K562 (cell line): ENCODE results near the gene AGO4. TPM values are rescaled to one million over a fixed set of nuclear protein-coding genes. Genes with fewer than 3 reads are reported as not detected.

Experiments used
- BDP1 ChIP-seq: IDR thresholded peaks from 3 replicates; pipeline ENCODE4 v1.6.1; 2011; ENCODE audit not compliant: insufficient read length, insufficient read depth
- CBX5 ChIP-seq: IDR thresholded peaks from 2 replicates; pipeline ENCODE4 v1.6.1; 2014; ENCODE audit warnings: low read depth, borderline replicate concordance
- FIP1L1 ChIP-seq: fragments of 200-400 bp; formaldehyde crosslinking; IDR thresholded peaks from 2 replicates; pipeline ENCODE4 v1.6.1; 2018; ENCODE audit warnings: mild to moderate bottlenecking, low read depth, low read length; ENCODE audit not compliant: poor library complexity, severe bottlenecking
- GATAD2B ChIP-seq: fragments of 450-650 bp; IDR thresholded peaks from 2 replicates; pipeline ENCODE4 v1.6.1; 2017; ENCODE audit warnings: mild to moderate bottlenecking, borderline replicate concordance
- L3MBTL2 ChIP-seq: fragments of 450-650 bp; IDR thresholded peaks from 2 replicates; pipeline ENCODE4 v1.6.1; 2016; ENCODE audit warnings: mild to moderate bottlenecking, moderate library complexity
- MXI1 ChIP-seq: IDR thresholded peaks from 2 replicates; pipeline ENCODE4 v1.6.1; 2011; ENCODE audit warnings: low read depth, mild to moderate bottlenecking, improper control_type of control experiment, low read length
- OTX1 ChIP-seq: fragments of 450-650 bp; formaldehyde crosslinking; IDR thresholded peaks from 2 replicates; pipeline ENCODE4 v1.4.0; 2022; ENCODE audit warnings: mild to moderate bottlenecking
- SIX5 ChIP-seq, 2 experiments: IDR thresholded peaks; 2 replicates each; pipeline ENCODE4 v1.6.1; 2011; ENCODE audit warnings: low read length in 2 of 2, borderline replicate concordance in 1 of 2, low read depth in 1 of 2, mild to moderate bottlenecking in 1 of 2, moderate library complexity in 1 of 2; ENCODE audit not compliant: insufficient read depth in 1 of 2
- SRSF7 ChIP-seq: fragments of 200-400 bp; formaldehyde crosslinking; optimal IDR thresholded peaks from 2 replicates; pipeline ENCODE3; 2017; ENCODE audit warnings: mild to moderate bottlenecking, low read depth, low read length
- U2AF1 ChIP-seq: fragments of 200-400 bp; formaldehyde crosslinking; optimal IDR thresholded peaks from 2 replicates; pipeline ENCODE3; 2017; ENCODE audit warnings: mild to moderate bottlenecking, low read depth, low read length, moderate library complexity
- polyA plus RNA-seq, 8 experiments: library from polyadenylated mRNA; depleted of rRNA in 4 of 8; stranded (reverse) in 5 of 8; unstranded in 3 of 8; fragments of >200 nt; fragmentation: Nextera tagmentation in 2 of 8; fragmentation: Illumina TruSeq in 1 of 8; extraction: Ambion mirVana in 2 of 8; extraction: Trizol in 1 of 8; gene quantifications; 2 replicates each; pipeline versions ENCODE4 v1.2.1 to v1.2.3, GENCODE V29; 2011 to 2014; ENCODE audit warnings: inconsistent platforms in 1 of 8, missing spikeins in 1 of 8
- total RNA-seq, 7 experiments: library from RNA; depleted of rRNA in 6 of 7; stranded (reverse); fragments of >200 nt in 6 of 7; fragmentation: Illumina TruSeq in 2 of 7; extraction: Trizol in 2 of 7; gene quantifications; 2 replicates each; pipeline versions ENCODE4 v1.2.1 to v1.2.3, GENCODE V29; 2011 to 2021; ENCODE audit warnings: low replicate concordance in 1 of 7
- TF ChIP-seq, protein P1 (sequence below), 2 experiments: fragments of 450-650 bp; IDR thresholded peaks; 2 replicates each; pipeline ENCODE4 v1.6.1; 2016; ENCODE audit warnings: mild to moderate bottlenecking in 2 of 2, borderline replicate concordance in 1 of 2, low read depth in 1 of 2, moderate library complexity in 1 of 2
- TF ChIP-seq, protein P2 (sequence below): fragments of 250-450 bp; sonication (Bioruptor Pico); IDR thresholded peaks from 2 replicates; pipeline ENCODE4 v1.4.0; 2020; ENCODE audit warnings: mild to moderate bottlenecking
- TF ChIP-seq, protein P3 (sequence below): IDR thresholded peaks from 2 replicates; pipeline ENCODE4 v1.6.1; 2011; ENCODE audit not compliant: insufficient read length; ENCODE audit errors: extremely low read depth
- TF ChIP-seq, protein P4 (sequence below): sonication (generic); formaldehyde crosslinking; IDR thresholded peaks from 2 replicates; pipeline ENCODE4 v1.8.0; 2022; ENCODE audit warnings: mild to moderate bottlenecking, missing genetic modification reagents
- TF ChIP-seq, protein P5 (sequence below): fragments of 250-450 bp; sonication (Bioruptor Pico); IDR thresholded peaks from 2 replicates; pipeline ENCODE4 v1.8.0; 2021; ENCODE audit warnings: moderate library complexity, mild to moderate bottlenecking, inconsistent platforms

AGO4 gene
- total and polyA plus RNA-seq, 9 of the 15 experiments (the other 6 are each of a cell fraction or from before 2014, with no cell fraction given), result 1.3 to 10.5 (median 6.5) TPM

DNA sequence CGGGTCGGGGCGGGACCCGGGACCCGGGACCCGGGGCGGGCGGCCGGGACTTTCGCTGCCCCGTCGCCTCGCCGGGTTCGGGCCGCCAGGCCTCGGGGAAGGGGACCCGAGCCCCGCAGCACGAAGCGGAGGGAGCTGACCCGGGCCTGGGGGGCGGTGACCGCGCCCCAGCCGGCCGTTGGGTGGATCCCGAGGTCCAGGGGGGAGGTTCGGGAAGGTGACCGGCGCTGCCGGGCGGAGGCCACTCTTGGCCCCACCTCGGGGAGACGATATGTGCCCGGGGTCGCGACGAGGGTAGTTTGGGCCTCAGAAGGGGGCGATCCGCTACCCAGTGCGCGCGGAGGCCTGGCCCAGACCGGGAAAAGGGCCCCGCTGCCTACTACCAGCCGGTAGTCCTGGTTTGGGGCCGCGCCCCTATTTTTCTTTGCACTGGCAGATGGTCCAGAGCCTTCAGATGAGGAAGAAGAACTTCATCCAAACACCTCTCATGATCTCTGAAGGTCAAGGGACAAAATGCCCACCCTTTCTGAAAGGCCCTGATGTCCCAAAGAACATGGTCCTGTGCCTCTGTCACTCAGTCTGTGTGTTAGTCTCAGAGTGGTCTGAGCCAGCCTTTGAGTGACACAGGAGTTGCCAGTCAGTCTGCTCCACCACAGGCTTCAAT, 766 bp downstream of the AGO4 start (continued):
- TF ChIP-seq, protein P1, sequence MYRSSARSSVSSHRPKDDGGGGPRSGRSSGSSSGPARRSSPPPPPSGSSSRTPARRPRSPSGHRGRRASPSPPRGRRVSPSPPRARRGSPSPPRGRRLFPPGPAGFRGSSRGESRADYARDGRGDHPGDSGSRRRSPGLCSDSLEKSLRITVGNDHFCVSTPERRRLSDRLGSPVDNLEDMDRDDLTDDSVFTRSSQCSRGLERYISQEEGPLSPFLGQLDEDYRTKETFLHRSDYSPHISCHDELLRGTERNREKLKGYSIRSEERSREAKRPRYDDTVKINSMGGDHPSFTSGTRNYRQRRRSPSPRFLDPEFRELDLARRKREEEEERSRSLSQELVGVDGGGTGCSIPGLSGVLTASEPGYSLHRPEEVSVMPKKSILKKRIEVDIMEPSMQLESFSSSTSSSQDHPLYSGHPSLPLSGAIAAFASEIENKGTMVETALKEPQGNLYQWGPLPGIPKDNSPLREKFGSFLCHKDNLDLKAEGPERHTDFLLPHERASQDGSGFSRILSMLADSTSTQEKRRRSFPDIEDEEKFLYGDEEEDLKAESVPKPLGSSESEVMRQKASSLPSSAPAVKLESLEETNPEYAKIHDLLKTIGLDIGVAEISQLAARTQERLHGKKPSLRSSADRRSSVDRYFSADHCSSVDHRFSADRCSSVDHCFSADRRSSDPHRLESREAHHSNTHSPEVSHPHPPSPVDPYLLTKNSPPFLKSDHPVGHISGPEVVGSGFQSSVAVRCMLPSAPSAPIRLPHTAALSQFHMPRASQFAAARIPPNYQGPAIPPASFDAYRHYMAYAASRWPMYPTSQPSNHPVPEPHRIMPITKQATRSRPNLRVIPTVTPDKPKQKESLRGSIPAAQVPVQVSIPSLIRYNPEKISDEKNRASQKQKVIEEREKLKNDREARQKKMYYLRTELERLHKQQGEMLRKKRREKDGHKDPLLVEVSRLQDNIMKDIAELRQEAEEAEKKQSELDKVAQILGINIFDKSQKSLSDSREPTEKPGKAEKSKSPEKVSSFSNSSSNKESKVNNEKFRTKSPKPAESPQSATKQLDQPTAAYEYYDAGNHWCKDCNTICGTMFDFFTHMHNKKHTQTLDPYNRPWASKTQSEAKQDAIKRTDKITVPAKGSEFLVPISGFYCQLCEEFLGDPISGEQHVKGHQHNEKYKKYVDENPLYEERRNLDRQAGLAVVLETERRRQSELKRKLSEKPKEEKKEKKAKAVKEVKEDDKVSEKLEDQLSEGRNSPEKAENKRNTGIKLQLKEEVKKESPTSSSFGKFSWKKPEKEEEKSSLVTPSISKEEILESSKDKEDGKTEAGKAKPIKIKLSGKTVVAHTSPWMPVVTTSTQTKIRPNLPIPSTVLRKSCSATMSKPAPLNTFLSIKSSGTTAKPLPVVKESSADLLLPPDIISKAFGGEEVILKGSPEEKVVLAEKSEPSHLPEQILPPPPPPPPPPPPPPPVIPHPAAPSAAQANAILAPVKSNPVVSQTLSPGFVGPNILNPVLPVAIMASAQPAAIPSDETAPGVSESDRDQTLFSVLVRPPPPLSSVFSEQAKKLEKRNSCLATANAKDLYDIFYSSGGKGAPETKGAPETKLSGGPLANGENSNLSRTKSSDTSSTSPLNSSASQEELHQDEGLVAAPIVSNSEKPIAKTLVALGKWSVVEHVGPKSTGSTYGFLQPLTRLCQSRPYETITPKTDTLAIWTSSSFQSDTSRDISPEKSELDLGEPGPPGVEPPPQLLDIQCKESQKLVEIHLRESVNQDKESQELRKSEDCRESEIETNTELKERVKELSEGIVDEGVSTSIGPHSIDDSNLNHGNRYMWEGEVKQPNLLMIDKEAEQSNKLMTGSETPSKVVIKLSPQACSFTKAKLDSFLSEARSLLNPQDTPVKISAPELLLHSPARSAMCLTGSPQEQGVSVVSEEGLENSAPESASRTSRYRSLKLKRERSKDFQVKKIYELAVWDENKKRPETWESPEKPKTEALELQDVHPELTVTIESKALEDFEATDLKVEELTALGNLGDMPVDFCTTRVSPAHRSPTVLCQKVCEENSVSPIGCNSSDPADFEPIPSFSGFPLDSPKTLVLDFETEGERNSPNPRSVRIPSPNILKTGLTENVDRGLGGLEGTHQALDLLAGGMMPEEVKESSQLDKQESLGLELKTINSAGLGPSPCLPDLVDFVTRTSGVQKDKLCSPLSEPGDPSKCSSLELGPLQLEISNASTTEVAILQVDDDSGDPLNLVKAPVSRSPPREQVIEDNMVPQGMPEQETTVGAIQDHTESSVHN (IDR thresholded peaks at IDR 0.05; ENCODE audit: borderline replicate concordance in 1 of 2, low read depth in 1 of 2), result no peak
- TF ChIP-seq SRSF7 (no peak), FIP1L1 (peak; percentile 45), GATAD2B (no peak), CBX5 (no peak), BDP1 (no peak), U2AF1 (no peak), OTX1 (CRISPR knock-in tag) (no peak), MXI1 (no peak), L3MBTL2 (no peak; the same call in 1 of the 2 replicates), SIX5 (IDR thresholded peaks at IDR 0.05; ENCODE audit: borderline replicate concordance in 1 of 2, insufficient read depth in 1 of 2, low read depth in 1 of 2, low read length in 2 of 2) (no peak)
- TF ChIP-seq, protein P2, sequence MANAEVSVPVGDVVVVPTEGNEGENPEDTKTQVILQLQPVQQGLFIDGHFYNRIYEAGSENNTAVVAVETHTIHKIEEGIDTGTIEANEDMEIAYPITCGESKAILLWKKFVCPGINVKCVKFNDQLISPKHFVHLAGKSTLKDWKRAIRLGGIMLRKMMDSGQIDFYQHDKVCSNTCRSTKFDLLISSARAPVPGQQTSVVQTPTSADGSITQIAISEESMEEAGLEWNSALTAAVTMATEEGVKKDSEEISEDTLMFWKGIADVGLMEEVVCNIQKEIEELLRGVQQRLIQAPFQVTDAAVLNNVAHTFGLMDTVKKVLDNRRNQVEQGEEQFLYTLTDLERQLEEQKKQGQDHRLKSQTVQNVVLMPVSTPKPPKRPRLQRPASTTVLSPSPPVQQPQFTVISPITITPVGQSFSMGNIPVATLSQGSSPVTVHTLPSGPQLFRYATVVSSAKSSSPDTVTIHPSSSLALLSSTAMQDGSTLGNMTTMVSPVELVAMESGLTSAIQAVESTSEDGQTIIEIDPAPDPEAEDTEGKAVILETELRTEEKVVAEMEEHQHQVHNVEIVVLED (CRISPR knock-in tag), result no peak
- TF ChIP-seq, protein P3, sequence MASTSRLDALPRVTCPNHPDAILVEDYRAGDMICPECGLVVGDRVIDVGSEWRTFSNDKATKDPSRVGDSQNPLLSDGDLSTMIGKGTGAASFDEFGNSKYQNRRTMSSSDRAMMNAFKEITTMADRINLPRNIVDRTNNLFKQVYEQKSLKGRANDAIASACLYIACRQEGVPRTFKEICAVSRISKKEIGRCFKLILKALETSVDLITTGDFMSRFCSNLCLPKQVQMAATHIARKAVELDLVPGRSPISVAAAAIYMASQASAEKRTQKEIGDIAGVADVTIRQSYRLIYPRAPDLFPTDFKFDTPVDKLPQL, result no peak
- TF ChIP-seq, protein P4, sequence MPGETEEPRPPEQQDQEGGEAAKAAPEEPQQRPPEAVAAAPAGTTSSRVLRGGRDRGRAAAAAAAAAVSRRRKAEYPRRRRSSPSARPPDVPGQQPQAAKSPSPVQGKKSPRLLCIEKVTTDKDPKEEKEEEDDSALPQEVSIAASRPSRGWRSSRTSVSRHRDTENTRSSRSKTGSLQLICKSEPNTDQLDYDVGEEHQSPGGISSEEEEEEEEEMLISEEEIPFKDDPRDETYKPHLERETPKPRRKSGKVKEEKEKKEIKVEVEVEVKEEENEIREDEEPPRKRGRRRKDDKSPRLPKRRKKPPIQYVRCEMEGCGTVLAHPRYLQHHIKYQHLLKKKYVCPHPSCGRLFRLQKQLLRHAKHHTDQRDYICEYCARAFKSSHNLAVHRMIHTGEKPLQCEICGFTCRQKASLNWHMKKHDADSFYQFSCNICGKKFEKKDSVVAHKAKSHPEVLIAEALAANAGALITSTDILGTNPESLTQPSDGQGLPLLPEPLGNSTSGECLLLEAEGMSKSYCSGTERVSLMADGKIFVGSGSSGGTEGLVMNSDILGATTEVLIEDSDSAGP (CRISPR knock-in tag), result no peak
- TF ChIP-seq, protein P5, sequence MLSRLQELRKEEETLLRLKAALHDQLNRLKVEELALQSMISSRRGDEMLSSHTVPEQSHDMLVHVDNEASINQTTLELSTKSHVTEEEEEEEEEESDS (CRISPR knock-in tag), result no peak
